GM21825 (cell line): ENCODE measurements around the gene ZNRD2.

Source experiments
- ATAC-seq: cut with Tn5 transposase; IDR thresholded peaks from one replicate; pipeline ENCODE4 v1.9.1; 2021; ENCODE audit warnings: mild to moderate bottlenecking, moderate library complexity; ENCODE audit not compliant: unreplicated experiment

The ZNRD2 gene

DNA sequence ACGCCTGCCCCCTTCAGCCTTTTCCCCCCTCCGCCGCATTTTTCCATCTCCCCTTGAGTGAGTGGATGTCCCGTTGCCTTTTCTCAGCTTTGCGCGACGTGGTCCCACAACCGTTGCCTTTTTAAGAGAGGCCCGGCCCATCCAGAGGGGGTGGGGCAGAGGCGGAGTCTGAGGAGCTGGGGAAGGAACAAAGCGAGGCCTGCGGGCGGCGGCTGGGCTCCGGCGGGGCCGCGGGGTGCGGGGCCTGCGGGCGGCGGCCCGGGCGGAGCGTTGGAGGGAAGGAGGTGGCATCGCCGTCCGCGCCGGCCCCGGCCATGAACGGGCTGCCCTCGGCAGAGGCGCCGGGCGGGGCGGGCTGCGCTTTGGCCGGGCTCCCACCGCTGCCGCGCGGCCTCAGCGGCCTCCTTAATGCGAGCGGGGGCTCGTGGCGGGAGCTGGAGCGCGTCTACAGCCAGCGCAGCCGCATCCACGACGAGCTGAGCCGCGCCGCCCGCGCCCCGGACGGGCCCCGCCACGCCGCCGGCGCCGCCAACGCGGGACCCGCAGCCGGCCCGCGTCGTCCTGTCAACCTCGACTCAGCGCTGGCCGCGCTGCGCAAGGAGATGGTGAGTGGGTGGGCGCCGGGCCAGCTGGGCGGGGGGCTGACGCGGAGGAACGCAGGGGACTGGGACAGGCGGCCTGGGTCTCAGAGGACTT is 2.2 kb downstream of the ZNRD2 start, which contains the start of gene FAM89B:
Gene FAM89B, plus strand, starts transcription at position 183 of the 696 bp plus-strand sequence. Its CDS starts 132 bp downstream, at position 315.
- no peak for ATAC-seq

DNA sequence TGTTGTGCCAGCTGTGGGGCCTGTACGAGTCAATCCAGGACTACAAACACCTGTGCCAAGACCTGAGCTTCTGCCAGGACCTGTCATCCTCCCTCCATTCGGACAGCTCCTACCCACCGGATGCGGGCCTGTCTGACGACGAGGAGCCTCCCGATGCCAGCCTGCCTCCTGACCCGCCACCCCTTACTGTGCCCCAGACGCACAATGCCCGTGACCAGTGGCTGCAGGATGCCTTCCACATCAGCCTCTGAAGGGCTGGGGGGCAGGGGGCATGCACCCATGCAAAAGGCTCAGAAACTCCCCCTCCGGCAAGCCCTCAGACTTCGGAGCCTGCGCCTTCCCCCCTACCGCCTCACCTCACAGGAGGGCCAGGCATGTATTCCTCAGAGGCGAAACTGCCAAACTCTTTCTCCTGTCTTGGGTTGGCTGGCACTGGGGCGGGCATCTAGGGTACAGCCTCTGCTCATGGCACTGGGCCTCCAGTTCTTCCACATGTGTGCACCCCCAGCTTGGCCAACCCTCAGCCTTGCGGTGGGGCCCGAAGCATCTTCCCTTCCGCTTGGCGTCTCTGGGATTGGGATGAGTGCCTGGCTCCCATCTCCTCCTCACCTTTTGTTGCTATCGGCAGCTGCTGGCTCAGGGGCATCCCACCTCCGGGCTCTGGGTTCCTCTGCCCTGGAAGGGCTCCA is 3.3 kb downstream of the ZNRD2 start:
- no peak for ATAC-seq

DNA sequence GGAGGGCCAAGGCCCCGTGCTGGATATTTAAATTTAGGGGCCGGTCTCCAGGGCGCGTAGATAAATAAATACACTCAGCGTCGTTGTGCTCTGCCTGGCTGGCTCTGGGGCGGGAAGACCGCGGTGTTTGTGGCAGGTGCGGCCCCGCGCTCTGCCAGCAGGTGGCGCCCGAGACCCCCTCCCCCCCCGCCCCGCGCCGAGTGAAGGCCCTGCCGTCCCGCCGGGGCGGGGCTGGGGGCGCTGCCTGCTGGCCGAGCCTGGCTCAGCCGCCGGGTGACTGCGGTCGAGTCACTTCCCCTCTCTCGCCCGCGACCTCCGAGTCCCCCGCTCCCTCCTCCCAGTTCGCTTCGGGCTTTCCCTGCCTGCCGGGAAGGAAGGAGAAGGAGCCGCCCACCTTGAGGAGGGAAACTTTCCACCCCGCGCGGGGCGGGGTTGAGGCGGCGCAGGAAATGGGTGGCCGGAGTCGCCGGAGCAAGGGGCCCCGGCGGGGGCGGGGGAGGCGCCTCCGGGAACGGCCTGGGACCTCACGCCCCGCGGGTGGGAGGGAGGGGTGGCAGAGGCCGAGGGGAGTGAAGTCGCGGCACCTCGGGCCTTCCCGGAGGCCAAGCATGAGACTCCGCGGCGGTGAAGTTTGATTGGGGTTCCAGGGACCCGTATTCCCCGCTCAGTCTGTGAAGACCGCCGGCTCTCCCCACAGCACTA is 4.0 kb downstream of the ZNRD2 start:
- ATAC-seq: peak; percentile 31

DNA sequence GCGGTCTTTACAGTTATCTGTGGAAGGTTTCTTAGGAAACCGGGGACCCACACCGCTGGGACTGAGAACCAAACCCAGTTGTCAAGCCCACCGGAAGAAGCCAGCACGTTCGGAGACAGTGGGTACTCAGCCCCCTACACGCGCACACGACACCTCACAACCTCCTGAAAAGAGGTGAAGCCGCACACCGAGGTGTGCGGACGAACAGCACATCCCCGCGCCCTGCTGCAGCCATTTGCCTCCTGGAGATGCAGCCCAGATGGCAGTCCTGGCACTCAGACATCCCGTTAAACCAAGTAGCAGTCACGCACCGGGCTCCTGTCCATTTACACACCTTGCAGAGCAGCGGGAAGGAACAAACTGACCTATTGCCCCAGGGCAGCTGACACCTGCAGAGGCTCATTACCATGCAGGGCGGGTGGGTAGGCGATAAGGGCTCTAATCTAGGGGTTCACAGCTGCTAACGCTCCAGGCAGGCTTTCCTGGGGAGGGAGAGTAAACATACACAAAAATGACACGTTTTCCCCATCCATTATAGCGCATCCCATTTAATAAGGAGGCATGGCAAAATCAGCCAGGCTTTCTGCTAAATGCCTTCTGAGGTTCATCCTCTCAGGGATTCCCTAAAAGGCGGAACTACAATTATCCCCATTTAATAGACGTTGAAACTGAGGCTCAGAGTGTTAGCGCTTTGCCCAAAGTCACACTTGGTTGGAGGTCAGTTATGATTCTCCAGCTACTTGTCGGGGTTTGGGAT is 4.7 kb downstream of the ZNRD2 start:
- no peak for ATAC-seq

DNA sequence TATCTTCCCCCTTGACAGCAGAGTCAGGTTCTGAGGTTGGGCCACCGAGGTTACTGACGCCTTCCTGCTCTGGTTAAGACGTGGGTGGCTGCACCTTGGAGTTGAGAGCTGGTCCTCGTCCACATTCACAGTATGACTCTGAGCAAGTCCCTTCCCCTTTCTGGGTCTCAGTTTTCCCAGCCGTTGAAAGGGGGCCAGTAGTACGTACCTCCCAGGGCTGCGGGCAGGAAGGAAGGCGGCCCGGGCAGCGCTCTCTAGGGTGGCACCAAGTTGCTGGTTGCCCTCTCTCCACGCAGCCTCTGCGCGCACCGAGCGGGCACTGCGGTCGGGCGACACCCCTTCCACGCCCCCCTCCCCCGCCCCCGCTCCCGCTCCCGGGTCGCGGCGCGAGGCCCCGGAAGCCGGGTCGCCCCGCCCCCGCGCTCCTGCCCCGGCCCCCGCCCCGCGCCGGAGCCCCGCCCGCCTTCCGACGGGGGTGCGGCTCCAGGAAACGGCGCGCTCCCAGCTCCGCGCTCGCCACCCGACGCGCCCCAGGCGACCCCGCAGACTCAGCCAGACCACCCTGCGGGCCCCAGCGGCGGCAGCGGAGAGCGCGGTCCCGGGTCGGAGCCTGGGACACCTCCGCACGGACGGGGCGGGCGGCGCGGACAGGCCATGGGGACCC is 5.4 kb downstream of the ZNRD2 start, which contains the start of gene EHBP1L1:
Gene EHBP1L1, plus strand, starts transcription at position 486 of the 664 bp plus-strand sequence. CDS start 250 bp downstream, outside the sequence.
- ATAC-seq: no peak

DNA sequence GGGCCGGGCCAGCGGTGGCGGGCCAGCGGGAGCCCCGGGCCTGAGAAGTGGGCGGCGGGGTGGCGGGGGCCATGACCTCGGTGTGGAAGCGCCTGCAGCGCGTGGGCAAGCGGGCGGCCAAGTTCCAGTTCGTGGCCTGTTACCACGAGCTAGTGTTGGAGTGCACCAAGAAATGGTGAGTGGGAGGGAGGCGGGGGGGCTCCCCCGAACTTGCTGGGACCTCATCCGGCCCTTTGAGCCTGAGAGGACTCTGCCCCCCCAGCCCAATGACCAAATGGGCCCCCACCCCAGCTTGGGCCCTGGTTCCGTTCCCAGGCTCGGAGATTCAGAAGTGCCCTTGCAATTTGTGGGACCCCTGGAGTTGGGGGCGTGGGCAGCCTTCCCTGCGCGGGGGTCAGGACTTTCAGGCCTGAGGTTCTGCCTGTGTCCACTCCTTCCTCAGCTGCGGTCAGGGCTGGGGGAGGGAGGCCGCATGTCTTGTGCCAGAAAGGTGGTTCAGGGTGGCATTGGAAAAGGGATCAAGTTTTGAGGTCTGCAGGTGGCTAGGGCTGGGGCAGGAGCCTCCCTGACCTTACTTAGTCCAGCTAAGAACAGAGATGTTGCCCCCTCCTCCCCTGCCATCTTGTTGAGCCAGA is 6.1 kb downstream of the ZNRD2 start:
- no peak for ATAC-seq

DNA sequence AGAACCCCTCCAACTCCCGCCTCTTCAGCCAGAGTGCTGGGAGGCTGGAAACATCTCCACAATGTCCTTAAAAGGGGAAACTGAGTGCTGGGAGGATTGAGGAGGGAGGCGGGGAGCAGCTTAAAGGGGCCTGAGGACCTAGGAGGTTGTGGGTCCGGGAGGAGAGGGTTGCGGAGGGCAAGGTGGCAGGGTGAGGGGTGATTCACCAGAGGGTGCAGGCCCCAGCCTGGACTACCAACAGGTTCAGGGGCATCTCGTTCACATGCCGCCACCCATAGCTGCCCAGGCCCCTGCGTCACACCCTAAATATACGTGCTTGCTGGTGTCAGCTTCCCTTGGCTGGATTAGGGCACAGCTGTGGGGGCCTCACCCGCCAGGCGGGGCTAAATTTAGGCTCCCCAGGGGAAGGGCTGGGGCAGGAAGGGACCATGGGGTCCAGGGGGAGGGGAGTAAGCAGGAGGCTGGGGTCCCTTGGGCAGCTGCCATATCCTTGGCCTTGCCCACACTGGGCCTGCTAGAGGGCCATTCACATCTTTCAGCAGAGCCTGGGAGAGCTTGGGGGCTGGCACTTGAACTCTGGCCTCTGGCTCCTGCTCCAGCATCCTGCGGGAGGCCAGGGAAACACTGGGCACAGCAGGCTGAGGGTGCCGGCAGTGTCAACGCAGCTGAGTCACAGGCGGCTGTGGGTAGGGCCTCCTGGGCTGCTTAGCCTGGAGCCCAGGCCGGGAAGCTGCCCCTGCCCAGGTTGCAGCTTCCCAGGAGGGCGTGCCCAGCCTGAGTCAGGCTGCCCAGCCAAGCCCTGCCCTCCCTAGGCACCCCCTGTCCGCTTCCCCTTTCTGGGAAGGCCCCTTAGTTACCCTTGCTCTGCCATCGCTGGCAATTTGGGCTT is 6.8 kb downstream of the ZNRD2 start:
- ATAC-seq: no peak

DNA sequence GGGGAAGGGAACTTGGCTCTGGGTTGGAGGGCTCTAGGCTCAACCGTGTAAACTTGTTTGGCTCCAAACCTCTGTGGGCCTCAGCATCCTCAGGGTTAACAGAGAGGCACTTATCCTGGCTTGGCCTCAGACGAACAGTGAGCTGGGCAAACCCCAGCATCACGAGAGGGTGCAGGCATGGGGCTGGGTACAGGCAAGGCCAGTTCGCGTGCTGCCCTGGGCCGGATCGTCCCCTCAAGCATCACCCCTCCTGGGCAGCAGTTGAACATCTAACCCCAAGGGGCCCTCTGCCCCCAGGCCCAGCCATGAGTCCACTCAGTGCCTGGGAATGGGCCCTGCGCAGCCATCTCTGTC is 7.5 kb downstream of the ZNRD2 start:
- no peak for ATAC-seq

DNA sequence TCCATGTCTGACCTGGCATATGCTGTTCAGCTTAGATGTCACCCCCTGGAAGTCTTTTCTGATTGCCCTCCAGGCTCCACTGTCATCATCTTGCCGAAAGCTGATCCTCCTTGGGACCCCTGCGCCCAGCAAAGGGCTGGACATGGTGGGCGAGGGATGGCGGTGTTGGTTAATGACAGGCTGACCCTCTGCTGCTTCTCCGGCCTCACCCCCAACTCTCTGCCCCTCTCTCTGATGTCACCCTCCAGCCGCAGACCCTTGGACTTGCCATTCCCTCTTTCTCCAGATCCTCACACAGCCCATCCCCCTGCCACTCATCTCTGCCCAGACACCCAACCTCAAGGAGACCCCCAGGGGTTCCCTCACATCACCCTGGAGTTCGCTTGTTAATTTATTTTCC is 7.9 kb downstream of the ZNRD2 start:
- ATAC-seq: no peak

DNA sequence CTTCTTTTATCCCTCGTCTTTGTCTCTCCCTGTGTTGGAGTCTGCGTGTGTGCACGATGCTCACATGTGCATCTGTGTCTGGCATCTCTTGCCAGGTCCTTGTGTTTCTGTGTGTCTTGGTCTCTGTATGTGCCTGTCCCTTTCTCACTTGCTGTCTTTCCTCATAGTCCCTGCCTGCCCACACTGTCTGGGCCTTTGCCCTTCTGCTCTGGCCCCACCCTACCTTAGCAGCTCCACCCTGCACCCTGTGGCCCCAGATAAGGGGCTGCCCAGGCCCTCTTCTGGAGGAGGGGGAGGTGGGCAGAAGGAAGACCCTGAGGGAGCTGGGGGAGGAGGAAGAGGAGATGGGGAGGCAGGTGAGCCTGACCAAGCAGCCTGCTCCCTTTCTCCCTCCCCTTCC is 8.4 kb downstream of the ZNRD2 start:
- no peak for ATAC-seq

DNA sequence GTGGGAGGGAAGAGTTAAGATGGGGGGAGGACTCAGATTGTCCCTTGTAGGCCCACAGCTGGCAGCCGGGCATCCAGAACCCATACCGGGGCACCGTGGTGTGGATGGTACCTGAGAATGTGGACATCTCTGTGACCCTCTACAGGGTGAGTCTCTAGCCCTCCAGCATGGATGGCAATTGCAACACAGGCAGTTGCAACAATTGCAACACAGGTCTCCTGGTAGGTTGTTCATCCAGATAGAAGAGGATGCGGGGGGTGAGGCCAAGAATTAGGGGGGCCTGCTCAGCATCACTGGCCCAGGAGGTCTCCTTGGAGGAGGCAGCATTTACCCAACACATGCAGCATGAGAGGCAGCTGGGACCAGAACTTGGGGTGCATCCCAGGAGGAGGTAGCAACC is 9.0 kb downstream of the ZNRD2 start:
- no peak for ATAC-seq

DNA sequence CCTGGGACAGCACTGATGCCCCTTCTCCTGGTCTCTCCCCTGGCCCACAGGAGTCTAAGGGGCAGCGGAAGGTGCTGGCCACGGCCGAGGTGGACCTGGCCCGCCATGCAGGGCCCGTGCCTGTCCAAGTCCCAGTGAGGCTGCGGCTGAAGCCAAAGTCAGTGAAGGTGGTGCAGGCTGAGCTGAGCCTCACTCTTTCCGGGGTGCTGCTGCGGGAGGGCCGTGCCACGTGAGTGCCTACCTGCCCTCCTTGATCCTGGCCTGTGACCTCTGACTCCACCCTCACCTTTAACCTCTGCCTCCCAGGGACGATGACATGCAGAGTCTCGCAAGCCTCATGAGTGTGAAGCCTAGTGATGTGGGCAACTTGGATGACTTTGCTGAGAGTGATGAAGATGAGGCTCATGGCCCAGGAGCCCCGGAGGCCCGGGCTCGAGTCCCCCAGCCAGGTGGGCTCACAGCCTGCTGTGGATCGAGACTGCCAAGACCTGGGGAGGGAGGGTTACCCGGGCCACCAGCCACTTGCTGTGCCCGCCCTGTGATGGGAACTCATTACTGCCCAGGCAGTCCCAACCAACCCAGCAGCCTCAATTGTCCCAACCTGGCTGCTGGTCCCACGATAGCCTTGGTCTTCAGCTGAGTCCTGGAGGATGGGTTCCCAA is 9.9 kb downstream of the ZNRD2 start:
- ATAC-seq: no peak

DNA sequence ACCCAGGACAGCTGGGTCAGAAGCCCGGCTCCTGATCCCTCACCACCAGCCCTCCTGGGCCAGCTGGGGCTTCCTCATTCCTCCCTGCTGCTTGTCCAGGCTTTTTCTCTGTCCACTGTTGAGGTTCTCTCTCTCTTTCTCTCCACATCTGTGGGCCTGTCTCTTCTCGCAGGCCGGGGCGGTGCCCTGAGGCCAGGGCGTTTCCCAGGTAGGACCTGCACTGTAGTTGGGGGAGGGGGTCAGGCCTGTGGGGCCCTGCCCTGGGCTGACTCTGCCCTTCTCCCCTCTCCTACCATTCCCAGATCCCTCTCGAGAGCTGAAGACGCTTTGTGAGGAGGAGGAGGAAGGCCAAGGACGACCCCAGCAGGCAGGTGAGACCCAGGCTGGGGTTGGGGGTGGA is 10.5 kb downstream of the ZNRD2 start:
- no peak for ATAC-seq

DNA sequence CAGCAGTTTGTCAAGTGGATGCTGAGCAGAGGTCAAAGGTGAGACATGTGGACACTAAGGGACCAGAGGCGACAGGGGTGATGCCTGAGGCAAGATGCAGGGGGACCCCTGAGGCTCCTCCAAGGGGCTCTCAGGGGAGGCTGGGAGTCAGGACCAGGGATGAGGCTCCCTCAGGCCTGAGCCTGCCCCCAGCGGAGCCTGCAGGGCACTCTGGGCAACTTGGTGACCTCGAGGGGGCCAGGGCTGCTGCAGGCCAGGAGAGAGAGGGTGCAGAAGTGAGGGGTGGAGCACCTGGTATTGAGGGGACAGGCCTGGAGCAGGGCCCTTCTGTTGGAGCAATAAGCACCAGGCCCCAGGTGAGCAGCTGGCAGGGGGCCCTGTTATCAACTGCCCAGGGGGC is 11.7 kb downstream of the ZNRD2 start:
- ATAC-seq: no peak

DNA sequence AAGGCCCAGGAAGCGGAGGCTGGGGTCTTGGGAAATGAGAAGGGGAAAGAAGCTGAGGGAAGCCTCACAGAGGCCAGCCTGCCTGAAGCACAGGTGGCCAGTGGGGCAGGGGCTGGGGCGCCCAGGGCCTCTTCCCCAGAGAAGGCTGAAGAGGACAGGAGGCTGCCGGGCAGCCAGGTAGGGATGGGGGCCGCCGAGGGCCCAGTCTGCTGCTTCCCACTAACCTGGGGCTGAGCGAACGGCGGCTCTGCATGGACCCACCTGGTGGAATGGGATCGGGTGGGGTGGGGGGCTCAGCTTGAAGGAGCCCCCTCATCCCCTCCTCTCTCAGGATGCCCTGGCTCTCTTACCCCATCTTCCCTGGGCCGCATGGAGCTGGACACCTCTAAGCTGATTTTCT is 13.3 kb downstream of the ZNRD2 start:
- no peak for ATAC-seq

DNA sequence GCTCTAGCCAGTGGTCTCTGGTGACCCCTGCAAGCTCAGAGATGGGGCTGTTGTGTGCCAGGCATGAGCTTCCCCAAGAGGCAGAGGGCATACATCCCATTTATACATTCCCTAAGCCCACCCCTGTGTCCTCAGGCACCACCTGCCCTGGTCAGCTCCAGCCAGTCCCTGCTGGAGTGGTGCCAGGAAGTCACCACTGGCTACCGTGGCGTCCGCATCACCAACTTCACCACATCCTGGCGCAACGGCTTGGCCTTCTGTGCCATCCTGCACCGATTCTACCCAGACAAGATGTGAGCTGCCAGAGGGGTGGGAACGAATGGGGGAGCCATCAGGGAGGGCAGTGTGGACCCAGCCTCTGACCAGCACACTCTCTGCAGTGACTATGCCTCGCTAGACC is 13.8 kb downstream of the ZNRD2 start:
- ATAC-seq: no peak

DNA sequence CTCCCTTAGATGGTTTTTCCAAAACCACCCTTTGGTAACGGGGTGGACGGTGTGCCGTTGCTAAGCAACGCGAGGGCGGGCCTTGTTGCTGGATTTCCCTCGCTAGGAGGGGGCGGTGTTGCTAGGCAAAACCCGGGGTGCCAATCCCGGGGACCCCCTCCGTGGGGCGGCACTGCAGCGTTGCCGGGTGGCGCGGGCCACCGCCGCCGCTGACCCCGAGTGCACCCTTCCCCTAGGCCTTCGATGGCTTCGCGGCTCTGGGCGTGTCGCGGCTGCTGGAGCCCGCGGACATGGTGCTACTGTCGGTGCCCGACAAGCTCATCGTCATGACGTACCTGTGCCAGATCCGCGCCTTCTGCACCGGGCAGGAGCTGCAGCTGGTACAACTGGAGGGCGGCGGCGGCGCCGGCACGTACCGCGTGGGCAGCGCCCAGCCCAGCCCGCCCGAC is 14.5 kb downstream of the ZNRD2 start:
- ATAC-seq: no peak

DNA sequence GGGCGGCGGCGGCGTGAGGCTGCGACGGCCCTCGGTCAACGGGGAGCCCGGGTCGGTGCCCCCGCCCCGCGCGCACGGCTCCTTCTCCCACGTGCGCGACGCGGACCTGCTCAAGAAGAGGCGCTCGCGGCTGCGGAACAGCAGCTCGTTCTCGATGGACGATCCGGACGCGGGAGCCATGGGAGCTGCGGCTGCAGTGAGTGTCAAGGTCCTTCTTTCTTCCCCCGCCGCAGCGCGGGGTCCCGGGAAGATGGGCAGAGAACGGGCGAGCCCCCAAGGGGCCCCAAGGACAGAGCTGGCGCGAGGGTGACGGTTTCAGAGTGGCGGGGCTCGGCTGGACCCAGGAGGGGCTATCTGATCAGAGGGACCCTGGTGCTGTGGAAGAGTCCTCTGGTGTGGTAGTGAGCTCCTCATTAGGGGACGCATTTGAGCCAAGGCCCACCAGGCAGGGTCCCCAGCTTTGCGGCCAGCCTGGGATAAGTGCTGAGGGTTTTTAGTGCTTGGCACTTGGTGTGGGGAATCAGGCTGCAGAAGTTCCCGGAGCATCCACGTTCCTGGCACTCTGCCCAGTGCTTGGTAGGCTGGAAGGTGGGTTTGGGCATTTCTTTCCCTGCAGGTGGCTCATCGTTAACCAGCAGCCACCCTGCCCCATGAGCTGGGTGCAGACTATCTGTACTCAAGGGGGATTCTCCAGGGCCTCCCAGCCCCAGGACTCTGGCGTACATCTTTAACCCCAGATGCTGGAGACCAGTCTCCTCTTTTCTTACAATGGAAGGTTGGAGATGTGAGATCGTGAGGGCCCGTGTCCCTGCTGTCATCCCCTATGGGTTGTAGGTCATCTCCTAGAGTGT is 15.3 kb downstream of the ZNRD2 start:
- no peak for ATAC-seq
